K562 (cell line): ENCODE results near the gene RAB43. TPM values are rescaled to one million over a fixed set of nuclear protein-coding genes. Genes with fewer than 3 reads are reported as not detected.

Experiments
- NR2C1 ChIP-seq, 2 experiments: fragments of 450-650 bp; IDR thresholded peaks; 2 replicates each; pipeline ENCODE4 v1.6.1; 2017; ENCODE audit warnings: mild to moderate bottlenecking in 2 of 2, antibody characterized with exemption in 1 of 2, inconsistent platforms in 1 of 2, missing compliant biosample characterization in 1 of 2, missing genetic modification characterization in 1 of 2
- polyA plus RNA-seq, 8 experiments: library from polyadenylated mRNA; depleted of rRNA in 4 of 8; stranded (reverse) in 5 of 8; unstranded in 3 of 8; fragments of >200 nt; fragmentation: Nextera tagmentation in 2 of 8; fragmentation: Illumina TruSeq in 1 of 8; extraction: Ambion mirVana in 2 of 8; extraction: Trizol in 1 of 8; gene quantifications; 2 replicates each; pipeline versions ENCODE4 v1.2.1 to v1.2.3, GENCODE V29; 2011 to 2014; ENCODE audit warnings: inconsistent platforms in 1 of 8, missing spikeins in 1 of 8
- total RNA-seq, 7 experiments: library from RNA; depleted of rRNA in 6 of 7; stranded (reverse); fragments of >200 nt in 6 of 7; fragmentation: Illumina TruSeq in 2 of 7; extraction: Trizol in 2 of 7; gene quantifications; 2 replicates each; pipeline versions ENCODE4 v1.2.1 to v1.2.3, GENCODE V29; 2011 to 2021; ENCODE audit warnings: low replicate concordance in 1 of 7
- TF ChIP-seq, protein P1 (sequence below): fragments of 450-650 bp; conservative IDR thresholded peaks from 2 replicates; pipeline ENCODE4 v1.6.1; 2016; ENCODE audit warnings: missing genetic modification characterization, low read depth, mild to moderate bottlenecking, missing compliant biosample characterization, moderate library complexity
- TF ChIP-seq, protein P2 (sequence below), 2 experiments: fragments of 450-650 bp; formaldehyde crosslinking in 1 of 2; IDR thresholded peaks; 2 replicates each; pipeline versions ENCODE4 v1.4.0 to v1.6.1; 2014 to 2020; ENCODE audit warnings: mild to moderate bottlenecking in 2 of 2, borderline replicate concordance in 1 of 2, low read depth in 1 of 2
- TF ChIP-seq, protein P3 (sequence below): fragments of 450-650 bp; IDR thresholded peaks from 2 replicates; pipeline ENCODE4 v1.6.1; 2016; ENCODE audit warnings: mild to moderate bottlenecking, moderate library complexity

The RAB43 gene
- total and polyA plus RNA-seq, 9 of the 15 experiments (the other 6 are each of a cell fraction or from before 2014, with no cell fraction given): 0.04 to 6.8 (median 1.7) TPM; not detected in 2

DNA sequence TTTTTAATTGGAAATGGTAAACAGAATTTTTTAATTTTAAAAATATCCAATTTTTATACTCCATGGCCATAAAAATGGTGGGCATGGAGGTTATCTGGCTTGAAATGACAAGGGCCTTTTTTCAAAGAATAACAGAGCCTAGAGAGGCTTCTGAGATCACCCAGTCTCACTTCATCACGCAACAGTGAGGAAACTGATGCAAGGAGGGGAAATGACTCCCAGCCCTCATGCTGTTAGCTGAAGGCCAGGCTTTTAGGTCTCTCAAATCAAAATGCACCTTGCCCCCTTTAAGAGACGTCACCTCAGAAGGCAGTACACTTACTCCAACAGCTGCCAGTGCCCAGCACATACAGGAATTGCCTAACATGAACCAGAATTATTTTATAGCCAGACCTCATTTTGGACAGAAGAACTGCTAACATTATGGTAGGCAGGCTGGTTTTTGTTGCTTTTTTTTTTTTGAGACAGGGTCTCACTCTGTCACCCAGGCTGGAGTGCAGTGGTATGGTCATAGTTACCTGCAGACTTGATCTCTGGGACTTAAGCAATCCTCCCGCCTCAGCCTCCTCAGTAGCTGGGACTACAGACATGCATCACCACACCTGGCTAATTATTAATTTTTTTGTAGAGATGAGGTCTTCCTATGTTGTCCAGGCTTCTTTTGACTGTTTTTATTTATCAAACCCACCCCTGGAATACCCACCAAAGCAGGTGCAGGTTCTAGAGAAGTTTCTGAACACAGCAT lies 9.1 kb downstream of the RAB43 start (continued):
- TF ChIP-seq, protein P1, sequence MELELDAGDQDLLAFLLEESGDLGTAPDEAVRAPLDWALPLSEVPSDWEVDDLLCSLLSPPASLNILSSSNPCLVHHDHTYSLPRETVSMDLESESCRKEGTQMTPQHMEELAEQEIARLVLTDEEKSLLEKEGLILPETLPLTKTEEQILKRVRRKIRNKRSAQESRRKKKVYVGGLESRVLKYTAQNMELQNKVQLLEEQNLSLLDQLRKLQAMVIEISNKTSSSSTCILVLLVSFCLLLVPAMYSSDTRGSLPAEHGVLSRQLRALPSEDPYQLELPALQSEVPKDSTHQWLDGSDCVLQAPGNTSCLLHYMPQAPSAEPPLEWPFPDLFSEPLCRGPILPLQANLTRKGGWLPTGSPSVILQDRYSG: no peak
- TF ChIP-seq NR2C1 (IDR thresholded peaks at IDR 0.05) (no peak), NR2C1 (tag; IDR thresholded peaks at IDR 0.05) (peak; percentile 51)
- TF ChIP-seq, protein P2, sequence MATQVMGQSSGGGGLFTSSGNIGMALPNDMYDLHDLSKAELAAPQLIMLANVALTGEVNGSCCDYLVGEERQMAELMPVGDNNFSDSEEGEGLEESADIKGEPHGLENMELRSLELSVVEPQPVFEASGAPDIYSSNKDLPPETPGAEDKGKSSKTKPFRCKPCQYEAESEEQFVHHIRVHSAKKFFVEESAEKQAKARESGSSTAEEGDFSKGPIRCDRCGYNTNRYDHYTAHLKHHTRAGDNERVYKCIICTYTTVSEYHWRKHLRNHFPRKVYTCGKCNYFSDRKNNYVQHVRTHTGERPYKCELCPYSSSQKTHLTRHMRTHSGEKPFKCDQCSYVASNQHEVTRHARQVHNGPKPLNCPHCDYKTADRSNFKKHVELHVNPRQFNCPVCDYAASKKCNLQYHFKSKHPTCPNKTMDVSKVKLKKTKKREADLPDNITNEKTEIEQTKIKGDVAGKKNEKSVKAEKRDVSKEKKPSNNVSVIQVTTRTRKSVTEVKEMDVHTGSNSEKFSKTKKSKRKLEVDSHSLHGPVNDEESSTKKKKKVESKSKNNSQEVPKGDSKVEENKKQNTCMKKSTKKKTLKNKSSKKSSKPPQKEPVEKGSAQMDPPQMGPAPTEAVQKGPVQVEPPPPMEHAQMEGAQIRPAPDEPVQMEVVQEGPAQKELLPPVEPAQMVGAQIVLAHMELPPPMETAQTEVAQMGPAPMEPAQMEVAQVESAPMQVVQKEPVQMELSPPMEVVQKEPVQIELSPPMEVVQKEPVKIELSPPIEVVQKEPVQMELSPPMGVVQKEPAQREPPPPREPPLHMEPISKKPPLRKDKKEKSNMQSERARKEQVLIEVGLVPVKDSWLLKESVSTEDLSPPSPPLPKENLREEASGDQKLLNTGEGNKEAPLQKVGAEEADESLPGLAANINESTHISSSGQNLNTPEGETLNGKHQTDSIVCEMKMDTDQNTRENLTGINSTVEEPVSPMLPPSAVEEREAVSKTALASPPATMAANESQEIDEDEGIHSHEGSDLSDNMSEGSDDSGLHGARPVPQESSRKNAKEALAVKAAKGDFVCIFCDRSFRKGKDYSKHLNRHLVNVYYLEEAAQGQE (IDR thresholded peaks at IDR 0.05; ENCODE audit: borderline replicate concordance): peak; percentile 28; the same call in 1 of the 2 replicates
- TF ChIP-seq, protein P2 (CRISPR knock-in tag; IDR thresholded peaks at IDR 0.05; ENCODE audit: low read depth): no peak
- TF ChIP-seq, protein P3, sequence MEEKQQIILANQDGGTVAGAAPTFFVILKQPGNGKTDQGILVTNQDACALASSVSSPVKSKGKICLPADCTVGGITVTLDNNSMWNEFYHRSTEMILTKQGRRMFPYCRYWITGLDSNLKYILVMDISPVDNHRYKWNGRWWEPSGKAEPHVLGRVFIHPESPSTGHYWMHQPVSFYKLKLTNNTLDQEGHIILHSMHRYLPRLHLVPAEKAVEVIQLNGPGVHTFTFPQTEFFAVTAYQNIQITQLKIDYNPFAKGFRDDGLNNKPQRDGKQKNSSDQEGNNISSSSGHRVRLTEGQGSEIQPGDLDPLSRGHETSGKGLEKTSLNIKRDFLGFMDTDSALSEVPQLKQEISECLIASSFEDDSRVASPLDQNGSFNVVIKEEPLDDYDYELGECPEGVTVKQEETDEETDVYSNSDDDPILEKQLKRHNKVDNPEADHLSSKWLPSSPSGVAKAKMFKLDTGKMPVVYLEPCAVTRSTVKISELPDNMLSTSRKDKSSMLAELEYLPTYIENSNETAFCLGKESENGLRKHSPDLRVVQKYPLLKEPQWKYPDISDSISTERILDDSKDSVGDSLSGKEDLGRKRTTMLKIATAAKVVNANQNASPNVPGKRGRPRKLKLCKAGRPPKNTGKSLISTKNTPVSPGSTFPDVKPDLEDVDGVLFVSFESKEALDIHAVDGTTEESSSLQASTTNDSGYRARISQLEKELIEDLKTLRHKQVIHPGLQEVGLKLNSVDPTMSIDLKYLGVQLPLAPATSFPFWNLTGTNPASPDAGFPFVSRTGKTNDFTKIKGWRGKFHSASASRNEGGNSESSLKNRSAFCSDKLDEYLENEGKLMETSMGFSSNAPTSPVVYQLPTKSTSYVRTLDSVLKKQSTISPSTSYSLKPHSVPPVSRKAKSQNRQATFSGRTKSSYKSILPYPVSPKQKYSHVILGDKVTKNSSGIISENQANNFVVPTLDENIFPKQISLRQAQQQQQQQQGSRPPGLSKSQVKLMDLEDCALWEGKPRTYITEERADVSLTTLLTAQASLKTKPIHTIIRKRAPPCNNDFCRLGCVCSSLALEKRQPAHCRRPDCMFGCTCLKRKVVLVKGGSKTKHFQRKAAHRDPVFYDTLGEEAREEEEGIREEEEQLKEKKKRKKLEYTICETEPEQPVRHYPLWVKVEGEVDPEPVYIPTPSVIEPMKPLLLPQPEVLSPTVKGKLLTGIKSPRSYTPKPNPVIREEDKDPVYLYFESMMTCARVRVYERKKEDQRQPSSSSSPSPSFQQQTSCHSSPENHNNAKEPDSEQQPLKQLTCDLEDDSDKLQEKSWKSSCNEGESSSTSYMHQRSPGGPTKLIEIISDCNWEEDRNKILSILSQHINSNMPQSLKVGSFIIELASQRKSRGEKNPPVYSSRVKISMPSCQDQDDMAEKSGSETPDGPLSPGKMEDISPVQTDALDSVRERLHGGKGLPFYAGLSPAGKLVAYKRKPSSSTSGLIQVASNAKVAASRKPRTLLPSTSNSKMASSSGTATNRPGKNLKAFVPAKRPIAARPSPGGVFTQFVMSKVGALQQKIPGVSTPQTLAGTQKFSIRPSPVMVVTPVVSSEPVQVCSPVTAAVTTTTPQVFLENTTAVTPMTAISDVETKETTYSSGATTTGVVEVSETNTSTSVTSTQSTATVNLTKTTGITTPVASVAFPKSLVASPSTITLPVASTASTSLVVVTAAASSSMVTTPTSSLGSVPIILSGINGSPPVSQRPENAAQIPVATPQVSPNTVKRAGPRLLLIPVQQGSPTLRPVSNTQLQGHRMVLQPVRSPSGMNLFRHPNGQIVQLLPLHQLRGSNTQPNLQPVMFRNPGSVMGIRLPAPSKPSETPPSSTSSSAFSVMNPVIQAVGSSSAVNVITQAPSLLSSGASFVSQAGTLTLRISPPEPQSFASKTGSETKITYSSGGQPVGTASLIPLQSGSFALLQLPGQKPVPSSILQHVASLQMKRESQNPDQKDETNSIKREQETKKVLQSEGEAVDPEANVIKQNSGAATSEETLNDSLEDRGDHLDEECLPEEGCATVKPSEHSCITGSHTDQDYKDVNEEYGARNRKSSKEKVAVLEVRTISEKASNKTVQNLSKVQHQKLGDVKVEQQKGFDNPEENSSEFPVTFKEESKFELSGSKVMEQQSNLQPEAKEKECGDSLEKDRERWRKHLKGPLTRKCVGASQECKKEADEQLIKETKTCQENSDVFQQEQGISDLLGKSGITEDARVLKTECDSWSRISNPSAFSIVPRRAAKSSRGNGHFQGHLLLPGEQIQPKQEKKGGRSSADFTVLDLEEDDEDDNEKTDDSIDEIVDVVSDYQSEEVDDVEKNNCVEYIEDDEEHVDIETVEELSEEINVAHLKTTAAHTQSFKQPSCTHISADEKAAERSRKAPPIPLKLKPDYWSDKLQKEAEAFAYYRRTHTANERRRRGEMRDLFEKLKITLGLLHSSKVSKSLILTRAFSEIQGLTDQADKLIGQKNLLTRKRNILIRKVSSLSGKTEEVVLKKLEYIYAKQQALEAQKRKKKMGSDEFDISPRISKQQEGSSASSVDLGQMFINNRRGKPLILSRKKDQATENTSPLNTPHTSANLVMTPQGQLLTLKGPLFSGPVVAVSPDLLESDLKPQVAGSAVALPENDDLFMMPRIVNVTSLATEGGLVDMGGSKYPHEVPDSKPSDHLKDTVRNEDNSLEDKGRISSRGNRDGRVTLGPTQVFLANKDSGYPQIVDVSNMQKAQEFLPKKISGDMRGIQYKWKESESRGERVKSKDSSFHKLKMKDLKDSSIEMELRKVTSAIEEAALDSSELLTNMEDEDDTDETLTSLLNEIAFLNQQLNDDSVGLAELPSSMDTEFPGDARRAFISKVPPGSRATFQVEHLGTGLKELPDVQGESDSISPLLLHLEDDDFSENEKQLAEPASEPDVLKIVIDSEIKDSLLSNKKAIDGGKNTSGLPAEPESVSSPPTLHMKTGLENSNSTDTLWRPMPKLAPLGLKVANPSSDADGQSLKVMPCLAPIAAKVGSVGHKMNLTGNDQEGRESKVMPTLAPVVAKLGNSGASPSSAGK: peak; percentile 36; the same call in 1 of the 2 replicates
